ENCODE measurements around the gene KRT7. TPM values are rescaled to one million over a fixed set of nuclear protein-coding genes. Genes with fewer than 3 reads are reported as not detected.

KRT7 gene
- total and polyA plus RNA-seq, 9 of the 15 experiments (the other 6 are each of a cell fraction or from before 2014, with no cell fraction given): 1.4 TPM; not detected in 8

DNA sequence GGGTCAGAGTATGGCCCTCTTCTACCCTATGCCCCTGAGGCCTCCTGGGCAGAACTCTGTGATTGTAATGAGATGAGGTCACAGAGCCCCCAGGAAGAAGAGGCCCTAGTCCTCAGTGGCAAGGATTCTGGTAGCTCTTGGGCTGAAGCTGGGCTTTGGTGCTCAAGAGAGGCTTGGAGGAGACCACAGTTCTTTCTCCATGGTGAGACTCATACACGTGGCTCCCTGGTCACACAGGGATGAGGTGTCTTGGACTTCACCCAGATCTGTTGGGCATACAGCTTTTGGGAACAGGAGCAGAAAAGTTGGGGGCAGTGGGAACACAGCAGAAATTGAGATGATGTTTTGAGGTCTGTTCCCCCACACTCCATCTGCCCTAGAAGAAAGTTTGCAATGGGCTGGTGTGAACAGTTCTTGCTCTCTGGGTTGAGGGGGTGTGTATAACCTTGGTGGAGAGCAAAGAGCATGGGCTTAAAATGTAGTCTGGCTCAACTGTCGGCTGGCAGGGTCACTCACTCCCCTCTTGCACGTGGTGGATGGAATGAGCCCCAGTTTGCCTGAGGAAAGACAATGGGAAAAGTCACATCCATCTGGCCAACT, 41.6 kb downstream of the KRT7 start, which contains the start of gene KRT86 (continued):
- TF ChIP-seq, protein P1, sequence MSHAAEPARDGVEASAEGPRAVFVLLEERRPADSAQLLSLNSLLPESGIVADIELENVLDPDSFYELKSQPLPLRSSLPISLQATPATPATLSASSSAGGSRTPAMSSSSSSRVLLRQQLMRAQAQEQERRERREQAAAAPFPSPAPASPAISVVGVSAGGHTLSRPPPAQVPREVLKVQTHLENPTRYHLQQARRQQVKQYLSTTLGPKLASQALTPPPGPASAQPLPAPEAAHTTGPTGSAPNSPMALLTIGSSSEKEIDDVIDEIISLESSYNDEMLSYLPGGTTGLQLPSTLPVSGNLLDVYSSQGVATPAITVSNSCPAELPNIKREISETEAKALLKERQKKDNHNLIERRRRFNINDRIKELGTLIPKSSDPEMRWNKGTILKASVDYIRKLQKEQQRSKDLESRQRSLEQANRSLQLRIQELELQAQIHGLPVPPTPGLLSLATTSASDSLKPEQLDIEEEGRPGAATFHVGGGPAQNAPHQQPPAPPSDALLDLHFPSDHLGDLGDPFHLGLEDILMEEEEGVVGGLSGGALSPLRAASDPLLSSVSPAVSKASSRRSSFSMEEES (CRISPR knock-in tag; IDR thresholded peaks at IDR 0.05): no peak
- no peak for TF ChIP-seq BCL6 (CRISPR knock-in tag; IDR thresholded peaks at IDR 0.05)
- no peak for TF ChIP-seq SUPT5H (IDR thresholded peaks at IDR 0.05)
- TF ChIP-seq ZFP30 (CRISPR knock-in tag; IDR thresholded peaks at IDR 0.05; ENCODE audit: borderline replicate concordance): no peak
- TF ChIP-seq ZNF133 (CRISPR knock-in tag; IDR thresholded peaks at IDR 0.05): no peak
- TF ChIP-seq, protein P2, sequence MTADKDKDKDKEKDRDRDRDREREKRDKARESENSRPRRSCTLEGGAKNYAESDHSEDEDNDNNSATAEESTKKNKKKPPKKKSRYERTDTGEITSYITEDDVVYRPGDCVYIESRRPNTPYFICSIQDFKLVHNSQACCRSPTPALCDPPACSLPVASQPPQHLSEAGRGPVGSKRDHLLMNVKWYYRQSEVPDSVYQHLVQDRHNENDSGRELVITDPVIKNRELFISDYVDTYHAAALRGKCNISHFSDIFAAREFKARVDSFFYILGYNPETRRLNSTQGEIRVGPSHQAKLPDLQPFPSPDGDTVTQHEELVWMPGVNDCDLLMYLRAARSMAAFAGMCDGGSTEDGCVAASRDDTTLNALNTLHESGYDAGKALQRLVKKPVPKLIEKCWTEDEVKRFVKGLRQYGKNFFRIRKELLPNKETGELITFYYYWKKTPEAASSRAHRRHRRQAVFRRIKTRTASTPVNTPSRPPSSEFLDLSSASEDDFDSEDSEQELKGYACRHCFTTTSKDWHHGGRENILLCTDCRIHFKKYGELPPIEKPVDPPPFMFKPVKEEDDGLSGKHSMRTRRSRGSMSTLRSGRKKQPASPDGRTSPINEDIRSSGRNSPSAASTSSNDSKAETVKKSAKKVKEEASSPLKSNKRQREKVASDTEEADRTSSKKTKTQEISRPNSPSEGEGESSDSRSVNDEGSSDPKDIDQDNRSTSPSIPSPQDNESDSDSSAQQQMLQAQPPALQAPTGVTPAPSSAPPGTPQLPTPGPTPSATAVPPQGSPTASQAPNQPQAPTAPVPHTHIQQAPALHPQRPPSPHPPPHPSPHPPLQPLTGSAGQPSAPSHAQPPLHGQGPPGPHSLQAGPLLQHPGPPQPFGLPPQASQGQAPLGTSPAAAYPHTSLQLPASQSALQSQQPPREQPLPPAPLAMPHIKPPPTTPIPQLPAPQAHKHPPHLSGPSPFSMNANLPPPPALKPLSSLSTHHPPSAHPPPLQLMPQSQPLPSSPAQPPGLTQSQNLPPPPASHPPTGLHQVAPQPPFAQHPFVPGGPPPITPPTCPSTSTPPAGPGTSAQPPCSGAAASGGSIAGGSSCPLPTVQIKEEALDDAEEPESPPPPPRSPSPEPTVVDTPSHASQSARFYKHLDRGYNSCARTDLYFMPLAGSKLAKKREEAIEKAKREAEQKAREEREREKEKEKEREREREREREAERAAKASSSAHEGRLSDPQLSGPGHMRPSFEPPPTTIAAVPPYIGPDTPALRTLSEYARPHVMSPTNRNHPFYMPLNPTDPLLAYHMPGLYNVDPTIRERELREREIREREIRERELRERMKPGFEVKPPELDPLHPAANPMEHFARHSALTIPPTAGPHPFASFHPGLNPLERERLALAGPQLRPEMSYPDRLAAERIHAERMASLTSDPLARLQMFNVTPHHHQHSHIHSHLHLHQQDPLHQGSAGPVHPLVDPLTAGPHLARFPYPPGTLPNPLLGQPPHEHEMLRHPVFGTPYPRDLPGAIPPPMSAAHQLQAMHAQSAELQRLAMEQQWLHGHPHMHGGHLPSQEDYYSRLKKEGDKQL (CRISPR knock-in tag; IDR thresholded peaks at IDR 0.05; ENCODE audit: borderline replicate concordance): no peak
- TF ChIP-seq RBM15 (IDR thresholded peaks at IDR 0.05; ENCODE audit: insufficient read depth, low read length): no peak
- no peak for TF ChIP-seq ZFX (CRISPR knock-in tag; IDR thresholded peaks at IDR 0.05)

Data from K562 (cell line).